ENCODE measurements around the gene FOXD3.
A peak's percentile ranks its signal among the peaks of the same experiment; 100 is the strongest.
"Not testable (repeated sequence)": the region's sequence is repeated elsewhere in the genome, so short reads cannot be mapped to it uniquely, and the experiment has no call there.

The FOXD3 gene

GRCh38 chr1:63321066-63321784, 1.1 kb upstream of the FOXD3 start:
- no peak for DNase-seq (ENCODE audit: low read depth in 2 of 2)

GRCh38 chr1:63321785-63322113, 618 bp upstream of the FOXD3 start:
- no peak for DNase-seq (ENCODE audit: low read depth in 2 of 2)

DNA sequence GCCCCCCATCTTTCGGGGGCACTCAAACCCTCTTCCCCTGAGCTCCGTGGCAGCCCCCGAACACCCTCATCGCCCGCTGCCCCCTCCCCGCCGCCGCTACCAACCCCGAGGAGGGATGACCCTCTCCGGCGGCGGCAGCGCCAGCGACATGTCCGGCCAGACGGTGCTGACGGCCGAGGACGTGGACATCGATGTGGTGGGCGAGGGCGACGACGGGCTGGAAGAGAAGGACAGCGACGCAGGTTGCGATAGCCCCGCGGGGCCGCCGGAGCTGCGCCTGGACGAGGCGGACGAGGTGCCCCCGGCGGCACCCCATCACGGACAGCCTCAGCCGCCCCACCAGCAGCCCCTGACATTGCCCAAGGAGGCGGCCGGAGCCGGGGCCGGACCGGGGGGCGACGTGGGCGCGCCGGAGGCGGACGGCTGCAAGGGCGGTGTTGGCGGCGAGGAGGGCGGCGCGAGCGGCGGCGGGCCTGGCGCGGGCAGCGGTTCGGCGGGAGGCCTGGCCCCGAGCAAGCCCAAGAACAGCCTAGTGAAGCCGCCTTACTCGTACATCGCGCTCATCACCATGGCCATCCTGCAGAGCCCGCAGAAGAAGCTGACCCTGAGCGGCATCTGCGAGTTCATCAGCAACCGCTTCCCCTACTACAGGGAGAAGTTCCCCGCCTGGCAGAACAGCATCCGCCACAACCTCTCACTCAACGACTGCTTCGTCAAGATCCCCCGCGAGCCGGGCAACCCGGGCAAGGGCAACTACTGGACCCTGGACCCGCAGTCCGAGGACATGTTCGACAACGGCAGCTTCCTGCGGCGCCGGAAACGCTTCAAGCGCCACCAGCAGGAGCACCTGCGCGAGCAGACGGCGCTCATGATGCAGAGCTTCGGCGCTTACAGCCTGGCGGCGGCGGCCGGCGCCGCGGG, 837 bp downstream of the FOXD3 start:
- no peak for DNase-seq (ENCODE audit: low read depth in 2 of 2)

DNA sequence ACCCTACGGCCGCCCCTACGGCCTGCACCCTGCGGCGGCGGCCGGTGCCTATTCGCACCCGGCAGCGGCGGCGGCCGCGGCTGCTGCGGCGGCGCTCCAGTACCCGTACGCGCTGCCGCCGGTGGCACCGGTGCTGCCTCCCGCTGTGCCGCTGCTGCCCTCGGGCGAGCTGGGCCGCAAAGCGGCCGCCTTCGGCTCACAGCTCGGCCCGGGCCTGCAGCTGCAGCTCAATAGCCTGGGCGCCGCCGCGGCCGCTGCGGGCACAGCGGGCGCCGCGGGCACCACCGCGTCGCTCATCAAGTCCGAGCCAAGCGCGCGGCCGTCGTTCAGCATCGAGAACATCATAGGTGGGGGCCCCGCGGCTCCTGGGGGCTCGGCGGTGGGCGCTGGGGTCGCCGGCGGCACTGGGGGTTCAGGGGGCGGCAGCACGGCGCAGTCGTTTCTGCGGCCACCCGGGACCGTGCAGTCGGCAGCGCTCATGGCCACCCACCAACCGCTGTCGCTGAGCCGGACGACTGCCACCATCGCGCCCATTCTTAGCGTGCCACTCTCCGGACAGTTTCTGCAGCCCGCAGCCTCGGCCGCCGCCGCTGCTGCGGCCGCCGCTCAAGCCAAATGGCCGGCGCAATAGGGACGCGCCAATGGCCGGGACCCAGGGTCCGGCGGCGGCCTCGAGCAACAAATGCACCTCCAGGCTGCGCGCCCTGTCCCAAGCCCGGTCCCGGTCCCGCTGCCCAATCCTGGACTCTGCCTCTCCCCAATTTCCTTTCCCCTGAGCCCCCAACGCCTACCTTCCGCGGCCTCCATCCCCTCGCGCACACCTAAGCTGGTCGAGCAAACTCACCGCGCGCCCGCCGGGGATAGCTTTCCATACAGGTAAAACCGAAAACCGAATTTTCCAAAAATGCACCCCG, 1.8 kb downstream of the FOXD3 start:
- DNase-seq (ENCODE audit: low read depth in 2 of 2): no peak

- no peak for DNase-seq (ENCODE audit: low read depth in 2 of 2)
Measured at GRCh38 chr1:63324779-63325119, 2.4 kb downstream of the FOXD3 start.

DNA sequence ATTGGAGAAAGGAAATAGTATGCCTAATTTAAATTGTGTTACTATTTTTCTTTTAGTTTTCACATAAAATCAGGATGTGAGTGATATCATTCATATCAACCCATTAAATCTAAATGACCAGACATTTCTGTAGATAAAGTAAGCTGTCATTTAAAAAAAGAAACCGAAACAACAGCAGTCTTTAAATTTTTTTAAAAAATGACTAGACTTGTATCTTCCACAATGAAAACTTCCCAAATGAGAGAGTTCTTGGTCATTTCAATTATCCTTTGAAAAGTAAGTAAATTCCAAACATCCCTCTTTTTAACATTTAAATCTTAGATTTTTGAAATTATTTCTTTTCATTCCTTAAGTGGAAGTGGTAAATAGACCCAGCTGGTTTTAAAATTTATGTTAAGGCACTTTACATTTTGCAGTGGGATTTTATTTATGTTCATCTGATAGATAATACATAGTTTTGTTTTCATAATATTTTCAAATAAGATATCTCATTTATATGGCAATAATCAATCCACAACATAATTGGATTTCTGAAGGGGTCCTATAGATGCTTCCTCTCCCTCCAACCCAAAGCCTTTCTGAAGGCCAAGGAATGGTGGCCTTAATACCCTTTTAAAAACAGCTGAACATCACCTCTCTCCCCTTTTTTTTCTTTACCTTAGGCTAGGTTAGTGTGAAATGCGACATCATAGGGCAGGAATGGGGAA, 3.1 kb downstream of the FOXD3 start:
- DNase-seq (ENCODE audit: low read depth in 2 of 2): no peak

GRCh38 chr1:63326106-63326472, 3.7 kb downstream of the FOXD3 start:
- DNase-seq (ENCODE audit: low read depth in 2 of 2): no peak

DNA sequence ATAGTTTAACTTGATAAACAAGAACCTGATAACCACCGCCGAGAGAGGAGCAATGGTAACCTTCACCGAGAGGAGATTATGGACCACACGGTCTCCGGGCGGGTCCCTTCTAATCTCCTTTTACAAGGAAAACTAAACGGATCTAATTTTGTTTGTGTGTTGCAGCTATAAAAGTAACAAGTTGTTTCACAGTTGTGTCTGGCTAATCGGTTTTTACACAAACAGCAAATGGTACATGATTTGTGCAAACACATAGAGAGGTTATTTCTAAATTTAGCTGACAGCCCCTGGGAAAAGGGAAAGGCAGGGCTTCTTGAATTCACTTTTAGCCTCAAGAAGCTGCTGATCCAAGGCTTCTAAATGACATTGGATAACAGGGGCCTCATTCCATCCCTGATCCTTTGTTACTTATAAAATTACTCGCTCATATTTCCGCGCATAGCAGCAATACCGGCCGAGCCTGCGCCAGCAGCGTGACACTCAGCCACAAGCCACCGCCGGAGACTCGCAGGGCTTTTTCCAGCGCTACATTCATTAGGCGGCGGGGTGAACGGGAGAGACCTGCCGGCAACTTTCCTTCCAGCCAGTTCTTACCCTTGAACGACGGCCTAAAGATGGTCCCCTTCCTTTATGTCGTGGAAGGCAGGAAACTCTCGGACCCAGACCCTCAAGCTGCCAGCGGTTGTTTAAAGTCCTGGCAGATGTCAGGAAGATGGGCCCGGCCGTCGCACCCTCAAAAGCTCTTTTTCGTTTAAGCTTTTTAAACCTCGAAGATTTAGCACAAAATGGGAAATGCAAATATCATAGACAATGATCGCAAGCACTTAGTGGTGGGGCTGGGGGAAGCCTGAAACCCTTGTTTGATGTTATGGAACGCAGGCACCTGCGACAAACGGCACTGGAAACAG, 4.4 kb downstream of the FOXD3 start:
- DNase-seq (ENCODE audit: low read depth in 2 of 2): no peak

DNA sequence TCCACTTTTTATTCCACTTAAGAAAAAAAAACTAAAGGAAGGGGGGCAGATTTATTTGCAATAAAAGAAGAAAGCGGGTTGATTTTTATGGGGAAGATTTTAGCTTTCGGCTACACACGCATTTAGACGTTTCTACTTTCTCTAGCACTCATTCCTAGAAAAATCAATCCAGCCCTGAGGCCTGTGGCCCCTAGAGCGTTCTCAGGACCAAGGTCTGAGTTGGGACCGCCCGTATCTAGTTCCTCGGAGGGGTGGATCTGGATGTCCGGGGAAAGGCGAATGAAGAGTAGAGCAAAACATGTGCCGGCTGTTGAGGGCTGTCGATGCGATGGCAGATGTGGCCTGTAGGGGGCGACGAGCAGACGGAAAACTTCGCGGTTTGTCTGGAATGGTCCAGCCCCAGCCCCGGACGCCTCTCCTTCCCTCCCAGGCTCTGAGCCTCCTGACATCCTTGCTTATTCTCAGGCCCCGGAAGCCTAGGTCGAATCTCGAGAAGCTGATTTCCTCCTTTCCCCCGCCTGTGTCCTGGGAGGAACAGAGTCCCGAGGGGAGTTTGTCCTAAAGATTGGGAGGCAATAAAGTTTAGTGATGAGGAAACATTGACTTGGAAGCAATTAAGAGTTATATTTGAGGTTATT, 5.2 kb downstream of the FOXD3 start:
- DNase-seq (ENCODE audit: low read depth in 2 of 2): peak in 1 of 2 donors; percentile 45

GRCh38 chr1:63328122-63328521, 5.8 kb downstream of the FOXD3 start:
- DNase-seq (ENCODE audit: low read depth in 2 of 2): no peak

- DNase-seq (ENCODE audit: low read depth in 2 of 2): no peak
Measured at GRCh38 chr1:63328781-63329180, 6.4 kb downstream of the FOXD3 start.

- no peak for DNase-seq (ENCODE audit: low read depth in 2 of 2)
Measured at GRCh38 chr1:63329621-63330330, 7.4 kb downstream of the FOXD3 start.

GRCh38 chr1:63330331-63330916, 8.1 kb downstream of the FOXD3 start:
- no peak for DNase-seq (ENCODE audit: low read depth in 2 of 2)

DNA sequence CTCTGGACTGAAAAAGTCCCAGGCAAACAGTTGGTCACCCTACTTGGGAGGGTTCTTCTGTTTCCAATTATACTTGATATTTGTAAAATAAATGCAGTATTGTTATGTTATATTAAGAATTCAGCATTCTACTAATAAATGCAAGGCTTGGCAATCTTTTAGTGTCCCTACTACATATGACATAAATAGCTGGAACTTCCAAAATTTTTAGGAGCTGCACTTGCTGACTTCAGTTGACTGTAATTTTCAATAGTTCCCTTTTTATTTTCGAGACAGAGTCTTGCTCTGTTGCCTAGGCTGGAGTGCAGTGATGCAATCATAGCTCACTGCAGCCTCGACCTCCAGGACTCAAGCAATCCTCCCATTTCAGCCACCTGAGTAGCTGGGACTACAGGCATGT, 20.0 kb downstream of the FOXD3 start:
- DNase-seq (ENCODE audit: low read depth in 2 of 2): no peak

GRCh38 chr1:63343922-63344321, 21.6 kb downstream of the FOXD3 start:
- DNase-seq (ENCODE audit: low read depth in 2 of 2): no peak

DNA sequence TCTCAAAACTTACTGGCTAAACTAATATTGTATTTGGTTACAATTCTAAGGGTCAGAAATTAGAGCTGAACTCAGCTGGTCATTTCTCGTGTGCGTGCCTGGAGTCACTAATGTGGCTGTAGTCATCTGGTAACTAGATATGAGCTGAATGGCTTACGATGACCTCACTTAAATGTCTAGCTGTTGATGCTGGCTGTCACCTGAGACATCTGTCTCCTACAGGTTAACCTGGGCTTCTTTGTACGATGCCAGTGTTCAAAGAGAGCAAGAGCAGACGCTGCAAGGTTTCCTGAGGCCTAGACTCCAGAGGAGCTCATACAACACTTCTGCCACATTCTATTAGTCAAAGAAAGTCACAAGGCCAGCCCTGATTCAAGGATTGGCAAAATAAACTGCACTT, 28.0 kb downstream of the FOXD3 start:
- no peak for DNase-seq (ENCODE audit: low read depth in 2 of 2)

- DNase-seq (ENCODE audit: low read depth in 2 of 2): no peak
Measured at GRCh38 chr1:63352736-63353135, 30.4 kb downstream of the FOXD3 start.

- DNase-seq (ENCODE audit: low read depth in 2 of 2): not testable (repeated sequence)
Measured at GRCh38 chr1:63356234-63356633, 33.9 kb downstream of the FOXD3 start.

DNA sequence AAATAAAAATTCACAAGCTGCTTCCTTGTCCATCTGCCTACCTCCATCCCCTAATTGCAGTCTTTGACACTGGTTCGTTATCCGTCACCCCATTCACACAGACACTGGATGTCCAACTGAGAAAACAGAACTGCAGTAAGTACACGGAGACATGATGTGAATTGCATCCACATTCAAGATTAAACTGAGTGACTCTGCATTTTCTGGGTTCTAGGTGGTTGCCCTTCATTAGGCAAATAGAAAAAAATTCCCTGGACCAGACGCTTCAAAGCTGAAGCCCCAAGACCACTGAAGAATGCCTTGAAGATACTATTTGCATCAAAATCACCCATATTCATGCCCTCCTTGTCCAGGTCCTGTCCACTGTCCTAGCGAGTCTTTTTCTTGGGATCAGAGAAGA, 37.2 kb downstream of the FOXD3 start:
- no peak for DNase-seq (ENCODE audit: low read depth in 2 of 2)
